Globus pallidus (tissue), 1 donor: Measurements from ENCODE around the gene NOP14.

ENCODE experiments used
- DNase-seq: peaks from one replicate; pipeline ENCODE4 v3.0.0-alpha.2; 2015; ENCODE audit warnings: low spot score

NOP14 gene

DNA sequence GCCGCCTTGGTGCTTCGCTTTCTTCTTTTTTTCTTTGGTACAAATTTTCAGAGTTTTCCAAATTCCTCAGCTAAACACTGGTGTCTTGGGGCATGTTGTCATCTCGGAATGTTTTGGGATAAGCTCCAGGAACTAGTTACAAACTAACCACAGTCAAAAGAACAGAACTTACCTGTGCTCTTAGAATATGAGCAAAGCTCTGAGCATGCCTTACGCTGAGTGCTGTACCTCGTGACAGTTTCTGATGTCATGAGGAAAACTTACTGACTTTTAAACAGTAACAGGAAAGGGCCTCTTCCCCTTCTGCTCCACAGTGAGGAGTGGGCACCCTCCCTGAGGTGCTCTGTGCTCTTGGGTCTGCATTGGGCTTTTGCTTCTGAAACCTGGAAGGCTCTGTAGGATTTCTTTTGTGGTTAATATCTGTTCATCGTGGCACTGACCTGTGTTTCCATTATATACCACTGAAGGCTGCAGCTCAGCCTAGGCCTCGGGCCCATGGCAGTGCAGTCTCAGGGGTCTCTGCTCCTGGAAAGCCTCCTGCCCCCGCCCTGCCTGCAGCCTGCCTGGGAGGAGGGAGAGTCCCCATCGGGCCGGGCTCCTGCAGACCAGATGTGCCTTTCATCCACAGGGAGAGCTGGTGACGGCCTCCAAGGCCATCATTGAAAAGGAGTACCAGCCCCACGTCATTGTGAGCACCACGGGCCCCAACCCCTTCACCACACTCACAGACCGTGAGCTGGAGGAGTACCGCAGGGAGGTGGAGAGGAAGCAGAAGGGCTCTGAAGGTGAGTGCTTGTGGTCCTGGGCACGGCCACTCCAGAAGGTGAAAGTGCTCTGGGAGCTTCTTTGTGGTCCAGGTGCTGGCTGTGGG is 48.7 kb downstream of the NOP14 start:
- DNase-seq, result no peak

DNA sequence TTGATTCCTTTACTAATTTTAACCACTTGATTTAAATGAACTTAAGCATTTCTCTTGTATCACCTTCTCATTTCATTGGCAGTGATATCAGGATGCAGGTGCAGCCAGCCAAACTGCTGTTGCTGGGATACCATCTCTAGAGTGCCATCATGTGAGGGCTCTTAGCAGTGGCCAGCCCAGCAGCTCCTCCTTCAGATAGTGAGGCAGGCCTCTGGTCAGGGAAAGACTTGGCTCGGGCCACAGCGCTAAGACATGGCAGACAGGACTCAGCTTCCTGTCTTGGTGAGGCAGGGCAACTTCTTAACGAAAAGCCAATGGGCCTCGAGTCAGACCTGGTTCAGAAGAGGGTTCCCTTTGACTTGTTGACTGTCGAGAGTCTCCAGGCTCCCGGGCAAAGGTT is 50.0 kb downstream of the NOP14 start:
- no peak for DNase-seq

DNA sequence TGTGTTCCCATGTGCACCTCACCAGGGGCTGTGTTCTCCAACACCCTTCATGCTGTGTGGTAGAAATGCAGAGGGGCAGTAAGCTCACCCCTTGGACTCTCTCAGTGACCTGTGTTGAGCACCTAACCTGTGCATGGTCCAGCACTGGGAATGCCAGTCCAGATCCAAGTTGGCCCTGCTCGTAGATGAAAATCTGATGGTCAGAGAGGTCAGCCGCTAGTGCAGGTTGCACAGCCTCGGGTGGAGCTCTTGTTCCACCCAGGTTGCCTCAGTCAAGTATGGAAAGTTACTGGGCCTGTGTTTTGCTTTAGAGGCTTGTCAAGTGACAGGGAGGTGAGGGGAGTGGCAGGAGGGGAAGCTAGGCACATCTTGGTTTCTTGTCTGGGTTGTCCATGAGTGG is 51.3 kb downstream of the NOP14 start:
- DNase-seq, result no peak

GRCh38 chr4:2910409-2910808 is 52.8 kb downstream of the NOP14 start:
- no peak for DNase-seq

GRCh38 chr4:2909583-2909982 is 53.6 kb downstream of the NOP14 start:
- no peak for DNase-seq

DNA sequence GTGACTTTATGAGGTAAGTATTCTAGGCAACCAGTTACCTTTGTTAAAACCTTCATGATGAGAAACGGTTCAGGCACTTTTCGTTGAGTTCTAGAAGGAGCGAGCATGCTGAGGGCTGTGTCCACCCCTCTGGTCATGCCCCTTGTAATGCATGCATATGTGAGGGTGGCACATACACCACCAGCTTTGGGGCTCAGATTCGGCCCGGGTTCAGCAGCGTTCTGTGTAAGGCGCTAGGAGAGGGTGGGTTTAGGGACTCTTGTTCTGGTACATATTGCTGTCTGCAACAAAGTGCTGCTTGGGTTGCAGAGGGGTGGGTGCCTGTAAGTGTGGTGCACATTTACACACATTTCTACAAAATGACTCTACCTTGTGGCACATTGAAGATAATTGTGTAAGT is 54.5 kb downstream of the NOP14 start:
- DNase-seq, result no peak

DNA sequence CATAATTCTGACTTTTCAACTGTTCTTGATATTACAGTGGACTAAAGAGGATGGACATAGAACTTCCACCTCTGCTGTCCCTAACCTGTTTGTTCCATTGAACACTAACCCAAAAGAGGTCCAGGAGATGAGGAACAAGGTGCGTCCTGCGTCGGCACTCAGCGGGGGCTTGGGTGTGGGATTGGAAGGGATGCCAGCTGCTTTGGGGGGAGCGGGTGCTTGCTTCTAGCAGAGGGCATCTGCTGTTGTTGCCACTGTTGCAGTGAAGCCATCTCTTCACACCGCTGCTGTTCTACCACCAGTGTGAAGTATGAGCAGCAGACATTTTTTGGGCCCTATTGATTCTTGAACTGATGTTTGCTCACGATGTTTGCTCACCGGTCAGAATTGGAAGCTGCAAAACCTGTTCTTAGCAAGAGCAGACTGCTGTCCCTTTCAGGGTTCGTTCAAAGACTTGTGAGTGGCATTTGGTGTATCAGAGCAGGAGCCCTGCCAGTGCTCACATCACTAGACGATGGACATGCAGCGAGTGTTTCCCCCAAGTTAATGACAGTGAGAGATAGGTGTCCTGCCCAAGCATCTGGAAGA is 55.4 kb downstream of the NOP14 start:
- DNase-seq, result no peak

DNA sequence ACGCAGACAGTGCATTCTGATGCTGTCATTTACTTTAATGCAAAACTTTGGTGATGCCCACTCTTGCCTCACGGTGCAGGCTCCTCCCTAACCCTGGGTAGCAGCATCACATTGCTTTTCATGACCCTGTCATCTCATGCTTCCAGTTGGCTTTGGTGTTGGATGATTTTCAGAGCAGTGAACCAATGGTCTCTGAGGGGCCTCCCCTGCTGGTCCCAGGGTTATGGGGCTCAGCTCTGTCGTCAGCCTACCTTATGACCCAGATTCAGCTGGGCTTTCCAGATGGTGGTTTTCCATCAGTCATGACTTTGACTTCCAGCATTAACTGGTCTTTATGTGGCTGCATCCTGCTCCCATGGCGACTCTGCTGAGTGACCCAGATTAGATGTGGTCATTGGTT is 56.0 kb downstream of the NOP14 start:
- no peak for DNase-seq

GRCh38 chr4:2906218-2906617 is 57.0 kb downstream of the NOP14 start:
- no peak for DNase-seq

GRCh38 chr4:2905544-2905943 is 57.7 kb downstream of the NOP14 start:
- DNase-seq, result no peak

DNA sequence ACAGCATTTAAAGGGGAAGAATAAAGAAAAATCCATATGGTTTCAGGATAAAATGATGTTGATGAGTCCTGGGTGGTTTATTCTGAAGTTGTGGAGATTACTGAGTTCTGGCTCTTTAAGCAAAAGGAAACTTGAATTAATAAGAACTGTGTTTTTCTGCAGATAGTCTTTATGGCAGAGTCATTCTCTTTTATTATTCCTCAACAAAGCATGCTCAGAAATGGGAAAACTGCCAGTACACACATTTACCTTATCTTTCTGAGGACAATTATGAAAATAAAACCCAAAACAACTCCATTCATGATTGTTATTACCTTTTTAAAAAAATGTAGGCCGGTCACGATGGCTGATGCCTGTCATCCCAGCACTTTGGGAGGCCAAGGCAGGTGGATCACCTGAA is 61.1 kb downstream of the NOP14 start:
- no peak for DNase-seq

GRCh38 chr4:2901186-2901585 is 62.0 kb downstream of the NOP14 start:
- no peak for DNase-seq

DNA sequence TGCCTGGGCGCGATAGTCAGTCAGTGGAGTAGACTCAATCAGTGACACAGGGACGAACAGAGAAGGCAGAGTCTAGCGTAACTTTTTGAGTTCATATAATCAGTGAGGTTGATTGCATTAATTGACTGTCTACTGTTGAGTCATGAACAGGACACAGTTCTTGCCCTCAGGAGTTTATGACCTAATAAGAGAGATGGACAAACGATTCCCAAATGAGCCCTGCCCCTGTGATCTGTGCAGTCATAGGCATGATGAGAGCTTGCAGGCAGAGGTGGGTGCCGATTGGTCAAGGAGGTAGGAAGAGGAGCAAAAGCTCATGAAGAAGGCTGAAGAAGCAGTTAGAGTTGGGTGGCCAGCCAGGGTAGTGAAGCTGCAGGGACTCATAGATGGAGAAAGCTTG is 62.5 kb downstream of the NOP14 start:
- no peak for DNase-seq

DNA sequence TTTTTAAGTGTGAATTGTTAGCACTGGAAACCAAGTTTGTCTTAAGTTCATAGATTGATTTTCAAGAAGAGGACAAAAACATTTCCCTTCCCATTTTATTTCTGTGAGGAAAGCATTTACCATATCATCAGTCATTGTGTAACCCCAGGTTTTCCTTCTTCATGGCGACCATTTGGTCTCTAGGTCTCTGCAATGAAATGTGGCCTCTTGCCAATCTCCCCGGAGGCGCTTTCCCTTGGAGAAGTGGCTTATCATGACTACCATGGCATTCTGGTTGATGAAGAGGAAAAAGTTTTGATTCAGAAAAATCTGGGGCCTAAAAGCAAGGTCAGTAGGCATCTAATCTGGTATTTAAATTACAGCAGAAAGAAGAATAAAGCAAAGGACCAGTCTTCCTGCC is 65.2 kb downstream of the NOP14 start:
- no peak for DNase-seq

DNA sequence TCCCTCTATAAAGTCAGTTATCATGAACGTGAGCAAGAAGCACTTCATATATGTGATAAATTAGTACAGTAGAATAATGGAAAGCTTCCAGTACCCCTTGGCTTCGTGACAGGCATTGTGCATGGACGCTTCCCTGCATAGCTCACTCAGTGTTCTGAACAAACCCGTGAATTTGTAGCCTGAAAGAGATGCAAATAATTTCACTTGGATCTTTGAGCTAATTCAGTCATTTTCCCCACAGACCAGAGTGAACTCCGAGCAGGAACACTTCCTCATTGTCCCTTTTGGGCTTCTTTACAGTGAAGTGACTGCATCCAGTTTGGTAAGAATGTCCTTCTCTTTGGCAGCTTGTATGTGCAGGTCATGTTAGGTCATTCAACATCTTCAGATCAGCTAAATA is 69.4 kb downstream of the NOP14 start:
- peak; percentile 65 for DNase-seq

GRCh38 chr4:2891294-2891693 is 71.9 kb downstream of the NOP14 start:
- DNase-seq, result no peak

DNA sequence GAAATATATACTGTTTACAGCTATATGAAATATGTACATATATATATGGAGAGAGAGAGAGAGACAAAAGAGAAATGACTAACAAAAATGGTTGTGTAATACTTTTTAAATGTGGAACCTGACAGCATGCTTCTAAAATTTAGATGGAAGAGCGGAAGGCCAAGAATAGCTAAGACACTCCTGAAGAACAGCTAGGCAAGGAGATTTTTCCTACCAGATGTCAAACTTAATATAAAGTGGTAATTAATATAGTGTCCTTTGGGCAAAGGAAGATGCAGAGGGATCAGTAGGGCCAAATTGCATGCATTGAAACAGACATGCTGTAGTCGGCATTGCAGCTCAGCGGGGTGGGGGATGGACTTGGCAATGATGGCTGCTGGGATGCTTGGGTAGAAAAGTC is 74.3 kb downstream of the NOP14 start:
- no peak for DNase-seq
